D721Med (cell line): ENCODE measurements around the gene PCNP.
"Not testable (repeated sequence)": the region's sequence is repeated elsewhere in the genome, so short reads cannot be mapped to it uniquely, and the experiment has no call there.

Experiments used
- DNase-seq: peaks from one replicate; pipeline ENCODE4 v3.0.0; 2011; ENCODE audit warnings: low spot score; ENCODE audit not compliant: insufficient read length
- FAIRE-seq: peaks from 2 replicates; lab custom pipeline; 2011; peaks lifted over from hg19 to GRCh38; lab: Jason Lieb, UNC
- CTCF ChIP-seq: IDR thresholded peaks from 2 replicates; pipeline ENCODE4 v1.5.1; 2012; ENCODE audit warnings: mild to moderate bottlenecking, control low read depth; ENCODE audit not compliant: insufficient read depth; ENCODE audit errors: missing control alignments

PCNP gene

DNA sequence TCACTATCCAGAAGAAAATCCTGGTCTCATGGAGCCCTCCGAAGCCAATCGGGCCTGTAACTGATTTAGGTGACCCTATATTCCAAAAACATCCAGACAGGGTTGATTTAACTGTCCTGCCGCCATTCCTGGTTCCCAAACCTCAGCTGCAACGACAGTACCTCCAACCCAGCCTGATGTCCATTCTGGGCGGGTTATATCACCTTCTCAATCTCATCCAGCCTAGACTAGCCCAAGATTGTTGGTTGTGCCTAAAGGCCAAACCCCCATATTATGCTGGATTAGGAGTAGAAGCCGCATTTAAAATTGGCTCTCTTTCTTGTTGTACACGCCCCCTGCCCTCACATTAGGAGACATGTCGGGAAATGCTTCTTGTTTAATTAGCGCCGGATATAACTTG lies 66.3 kb downstream of the PCNP start:
- FAIRE-seq (no peak), DNase-seq (no peak)
- TF ChIP-seq CTCF = no peak

- not testable (repeated sequence) for FAIRE-seq, DNase-seq
These were observed 67.6 kb downstream of the PCNP start for GRCh38 chr3:101641397-101642115.

DNA sequence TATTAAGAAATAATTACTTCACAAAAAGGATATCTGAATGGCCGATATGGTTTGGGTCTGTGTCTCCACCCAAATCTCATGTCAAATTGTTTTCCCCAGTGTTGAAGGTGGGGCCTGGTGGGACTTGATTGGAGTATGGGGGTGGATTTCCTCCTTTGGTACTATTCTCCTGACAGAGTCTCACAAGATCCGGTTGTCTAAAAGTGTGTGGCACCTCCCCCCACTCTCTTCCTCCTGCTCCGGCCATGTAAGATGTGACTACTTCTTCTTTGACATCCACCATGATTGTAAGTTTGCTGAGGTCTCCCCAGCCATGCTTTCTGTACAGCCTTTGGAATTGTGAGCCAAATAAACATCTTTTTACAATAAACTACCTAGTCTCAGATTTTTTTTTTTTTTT lies 68.5 kb downstream of the PCNP start:
- DNase-seq (no peak), FAIRE-seq (no peak)
- no peak for TF ChIP-seq CTCF

- TF ChIP-seq CTCF = no peak
- DNase-seq (no peak), FAIRE-seq (no peak)
These were observed 69.2 kb downstream of the PCNP start for GRCh38 chr3:101643009-101643844.
